Adrenal gland (tissue), 12 donors: Measurements from ENCODE around the gene RPS6KL1. TPM values are rescaled to one million over a fixed set of nuclear protein-coding genes. Genes with fewer than 3 reads are reported as not detected.

Source experiments
- DNase-seq, 7 donors: peaks; one replicate each; pipeline ENCODE4 v3.0.0-alpha.2; 2019 to 2020
- H3K27ac ChIP-seq, 5 donors: fragments of 200-600 bp; sonication (generic) in 4 of 5; 1 replicate in 3 of 5; 2 replicates in 2 of 5; pipeline versions ENCODE4 v1.5.1 to v1.8.0; 2016 to 2020; ENCODE audit warnings: mild to moderate bottlenecking in 1 of 5
- H3K27me3 ChIP-seq: fragments of 200-600 bp; 2 replicates; pipeline ENCODE4 v1.8.0; 2021
- H3K36me3 ChIP-seq, 2 donors: fragments of 200-600 bp; replicated peaks in 1 of 2; 1 replicate in 1 of 2; 2 replicates in 1 of 2; pipeline versions ENCODE4 v1.5.1 to v1.8.0; 2018 to 2022
- H3K4me1 ChIP-seq, 2 donors: fragments of 200-600 bp; replicated peaks in 1 of 2; 1 replicate in 1 of 2; 2 replicates in 1 of 2; pipeline versions ENCODE4 v1.5.1 to v1.8.0; 2018 to 2021
- H3K4me3 ChIP-seq, 4 donors: fragments of 200-600 bp; sonication (generic) in 3 of 4; one replicate each; pipeline ENCODE4 v1.5.1; 2016 to 2018
- H3K9me3 ChIP-seq, 3 donors: fragments of 200-600 bp; sonication (generic) in 1 of 3; replicated peaks in 1 of 3; 1 replicate in 2 of 3; 2 replicates in 1 of 3; pipeline versions ENCODE4 v1.5.1 to v1.8.0; 2016 to 2021
- POLR2A ChIP-seq, 2 donors: fragments of 450-650 bp; IDR thresholded peaks; one replicate each; pipeline ENCODE4 v1.6.1; 2017; ENCODE audit warnings: antibody characterized with exemption in 2 of 2, mild to moderate bottlenecking in 2 of 2, moderate library complexity in 1 of 2
- WGBS, 4 donors: extraction: QIAGEN DNeasy Blood & Tissue Kit in 2 of 4; methylation state at CpG; one replicate each; pipeline versions ENCODE4 v1.1.5 to v1.1.7; 2013 to 2017; 5-methylcytosine and 5-hydroxymethylcytosine counted together
- intact Hi-C, 2 donors: fragments of 100-400 bp; cut with DNase I; formaldehyde crosslinking; loops; one replicate each; pipeline versions ENCODE4 v1.14.1 to v1.15.0; 2022 to 2023
- polyA plus RNA-seq, 3 donors: library from polyadenylated mRNA; stranded (reverse); fragments of 200-250 nt in 2 of 3; fragments of 350-450 nt in 1 of 3; fragmentation: Illumina TruSeq in 1 of 3; extraction: RNeasy Lipid Tissue Mini Kit (QIAGEN cat#74804) in 1 of 3; gene quantifications; one replicate each; pipeline ENCODE4 v1.2.3, GENCODE V29; 2013 to 2014
- total RNA-seq, 9 donors: library from RNA; depleted of rRNA in 4 of 9; stranded (reverse); fragments of >200 nt in 4 of 9; fragments of 120-200 nt in 1 of 9; fragmentation: NEBNext Ultra II Directional in 1 of 9; extraction: Animal tissue kit (Norgen Biotek cat#: 25700) in 1 of 9; gene quantifications; one replicate each; pipeline versions ENCODE4 v1.1.0 to v1.2.4, GENCODE V29; 2013 to 2023
- TF ChIP-seq, protein P1 (sequence below), 6 experiments: fragments of 450-650 bp in 4 of 6; fragments of 200-600 bp in 2 of 6; sonication (generic) in 1 of 6; IDR thresholded peaks; 1 replicate in 5 of 6; 2 replicates in 1 of 6; pipeline versions ENCODE4 v1.5.1 to v1.8.0; 2016 to 2021; ENCODE audit warnings: antibody characterized with exemption in 6 of 6, mild to moderate bottlenecking in 2 of 6, moderate library complexity in 1 of 6
- donor health status: healthy with polysubstance abuse.
- donor health status: Bipolar disorder and iron deficiency.
- donor health status: DM: yes; HTN: yes; CAD: no.
- donor health status: DM: no; HTN: no; CAD: no.
- donor health status: DM: no; HTN: no; CAD: no.
- donor health status: DM: yes; HTN: yes; CAD: no.

The RPS6KL1 gene
- total and polyA plus RNA-seq, 12 donors: 2.0 to 28.2 (median 5.3) TPM

DNA sequence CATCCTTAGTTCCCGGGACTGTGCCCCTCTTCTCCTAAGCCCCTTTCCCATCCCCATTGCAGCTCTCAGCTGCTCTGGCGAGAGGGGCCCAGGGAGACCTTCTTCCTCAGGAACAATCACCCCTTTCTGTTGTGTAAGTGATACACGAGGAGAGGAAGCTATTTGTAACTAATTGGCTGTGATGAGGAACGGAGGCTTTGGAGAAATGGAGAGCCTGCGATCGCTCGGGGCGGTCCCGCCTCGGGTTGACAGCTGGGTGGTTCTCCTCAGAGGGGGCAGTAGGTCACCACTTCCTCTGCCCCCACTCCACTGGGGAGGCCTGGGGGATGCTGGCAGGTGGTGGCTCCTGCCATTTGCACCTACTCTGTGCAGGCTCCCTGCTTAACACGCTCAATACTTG is 39.0 kb upstream of the RPS6KL1 start:
- TF ChIP-seq POLR2A (IDR thresholded peaks at IDR 0.05): no peak
- TF ChIP-seq, protein P1, sequence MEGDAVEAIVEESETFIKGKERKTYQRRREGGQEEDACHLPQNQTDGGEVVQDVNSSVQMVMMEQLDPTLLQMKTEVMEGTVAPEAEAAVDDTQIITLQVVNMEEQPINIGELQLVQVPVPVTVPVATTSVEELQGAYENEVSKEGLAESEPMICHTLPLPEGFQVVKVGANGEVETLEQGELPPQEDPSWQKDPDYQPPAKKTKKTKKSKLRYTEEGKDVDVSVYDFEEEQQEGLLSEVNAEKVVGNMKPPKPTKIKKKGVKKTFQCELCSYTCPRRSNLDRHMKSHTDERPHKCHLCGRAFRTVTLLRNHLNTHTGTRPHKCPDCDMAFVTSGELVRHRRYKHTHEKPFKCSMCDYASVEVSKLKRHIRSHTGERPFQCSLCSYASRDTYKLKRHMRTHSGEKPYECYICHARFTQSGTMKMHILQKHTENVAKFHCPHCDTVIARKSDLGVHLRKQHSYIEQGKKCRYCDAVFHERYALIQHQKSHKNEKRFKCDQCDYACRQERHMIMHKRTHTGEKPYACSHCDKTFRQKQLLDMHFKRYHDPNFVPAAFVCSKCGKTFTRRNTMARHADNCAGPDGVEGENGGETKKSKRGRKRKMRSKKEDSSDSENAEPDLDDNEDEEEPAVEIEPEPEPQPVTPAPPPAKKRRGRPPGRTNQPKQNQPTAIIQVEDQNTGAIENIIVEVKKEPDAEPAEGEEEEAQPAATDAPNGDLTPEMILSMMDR (IDR thresholded peaks at IDR 0.05): no peak
- Histone ChIP-seq H3K9me3 (no peaks in the 10 kb centered on the region), H3K27ac (no peak overlapping the region), H3K4me3 (no peak overlapping the region), H3K36me3 (no peaks in the 10 kb centered on the region), H3K27me3 (no peaks in the 10 kb centered on the region), H3K4me1 (peaks cover 0 to 4% of the 10 kb centered on the region in 2 donors)
- WGBS, 4 donors: 70 to 83% (median 72%) methylated on average over 9 to 11 of the region's 11 CpGs
- no peak for DNase-seq
- intact Hi-C loops: no loop called here

DNA sequence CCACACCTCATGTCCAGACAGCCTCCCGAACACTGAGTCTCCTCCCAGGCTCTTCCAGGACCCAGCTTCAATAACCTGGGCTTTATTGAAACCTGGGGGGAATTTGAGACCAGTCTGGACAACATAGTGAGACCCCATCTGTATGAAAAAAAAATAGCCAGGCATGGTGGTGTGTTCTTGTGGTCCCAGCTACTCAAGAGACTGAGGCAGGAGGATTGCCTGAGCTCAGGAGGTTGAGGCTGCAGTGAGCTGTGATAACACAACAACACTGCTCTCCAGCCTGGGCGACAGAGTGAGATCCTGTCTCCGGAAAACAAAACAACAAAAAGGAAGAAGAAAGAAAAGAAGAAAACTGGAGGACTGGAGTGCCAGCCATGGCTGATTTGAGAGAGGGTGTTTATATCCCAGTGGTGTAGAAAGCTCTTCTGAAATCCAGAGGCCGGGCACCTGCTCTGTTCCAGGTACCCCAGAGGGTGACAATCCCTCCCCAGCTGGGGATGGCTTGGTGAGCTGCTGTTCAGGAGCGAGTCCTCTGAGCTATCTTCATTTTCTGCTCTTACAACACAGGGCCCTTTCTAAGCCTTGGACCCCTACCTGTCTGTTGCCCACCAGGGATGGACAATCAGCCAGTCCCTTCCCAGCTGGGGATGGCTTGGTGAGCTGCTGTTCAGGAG is 38.3 kb upstream of the RPS6KL1 start:
- Histone ChIP-seq H3K9me3 (no peaks in the 10 kb centered on the region), H3K27me3 (no peaks in the 10 kb centered on the region), H3K4me1 (peaks cover 0 to 4% of the 10 kb centered on the region in 2 donors), H3K36me3 (no peaks in the 10 kb centered on the region), H3K27ac (peak overlapping the region in 1 of 5 donors; percentile 44), H3K4me3 (no peak overlapping the region)
- 70 to 88% (median 78%) methylated on average over 4 to 5 of the region's 5 CpGs for WGBS, 4 donors
- DNase-seq: no peak
- intact Hi-C loops: no loop called here
- no peak for TF ChIP-seq POLR2A (IDR thresholded peaks at IDR 0.05)
- TF ChIP-seq, protein P1 (IDR thresholded peaks at IDR 0.05): no peak

DNA sequence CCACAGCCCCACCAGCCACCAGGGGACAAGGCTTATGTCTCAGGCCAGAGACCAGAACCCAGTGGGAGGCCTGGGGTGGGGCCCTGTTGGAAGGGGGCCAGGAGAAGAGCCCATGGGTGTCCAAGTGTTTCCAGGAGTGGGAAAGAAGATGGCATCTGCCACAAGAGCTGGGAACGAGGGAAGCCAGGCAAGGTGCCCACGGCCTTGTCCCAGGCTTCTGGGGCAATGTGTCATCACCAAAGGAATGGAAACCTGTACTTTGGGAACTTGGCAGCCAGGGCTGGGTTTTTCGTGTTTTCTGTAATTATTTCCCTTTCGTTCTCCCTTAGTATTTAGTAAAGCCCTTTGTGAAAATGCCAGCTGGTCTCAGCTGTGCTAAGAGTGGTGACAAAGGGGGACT is 37.7 kb upstream of the RPS6KL1 start:
- Histone ChIP-seq H3K4me1 (peaks cover 0 to 5% of the 10 kb centered on the region in 2 donors), H3K36me3 (no peaks in the 10 kb centered on the region), H3K27me3 (no peaks in the 10 kb centered on the region), H3K9me3 (no peaks in the 10 kb centered on the region), H3K4me3 (no peak overlapping the region), H3K27ac (peak overlapping the region in 1 of 5 donors; percentile 44)
- 41 to 66% (median 52%) methylated on average over 4 of the region's 4 CpGs for WGBS, 4 donors
- intact Hi-C loops: no loop called here
- TF ChIP-seq POLR2A (IDR thresholded peaks at IDR 0.05): no peak
- TF ChIP-seq, protein P1 (IDR thresholded peaks at IDR 0.05): no peak
- DNase-seq: peak; percentile 68 to 82 (median 81)

DNA sequence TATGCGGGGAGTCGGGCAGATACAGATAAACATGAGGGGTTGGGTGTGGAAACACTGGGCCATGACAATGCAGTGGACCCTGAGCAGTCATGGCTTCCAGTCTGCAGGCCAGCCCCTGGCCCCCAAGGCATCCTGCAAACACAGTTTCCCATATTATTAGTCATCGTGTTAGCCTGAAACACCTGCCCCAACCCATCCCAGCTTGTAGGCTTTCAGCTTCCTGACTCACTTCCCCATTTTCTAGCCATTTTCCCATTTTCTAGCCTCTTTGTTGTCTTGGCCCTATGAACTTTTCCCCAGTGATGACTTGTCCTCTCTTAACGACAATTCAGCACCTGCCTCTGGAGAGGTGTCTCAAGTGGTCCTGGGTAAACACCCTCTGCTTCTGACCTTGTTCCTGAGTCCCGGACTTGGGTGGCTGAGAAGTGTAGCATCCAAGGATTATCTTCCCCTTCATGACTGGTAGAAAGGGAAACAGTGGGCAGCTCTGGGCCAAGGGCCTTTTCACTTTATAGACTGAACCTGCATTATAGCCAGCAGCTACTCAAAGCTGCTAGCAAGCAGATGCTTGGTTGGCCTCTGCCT is 36.6 kb upstream of the RPS6KL1 start:
- intact Hi-C loops: no loop called here

More for the DNA sequence above, 36.6 kb upstream of the RPS6KL1 start:
- Histone ChIP-seq H3K9me3 (no peaks in the 10 kb centered on the region), H3K36me3 (no peaks in the 10 kb centered on the region), H3K27me3 (no peaks in the 10 kb centered on the region), H3K4me3 (no peak overlapping the region), H3K27ac (no peak overlapping the region), H3K4me1 (peaks cover 0 to 15% of the 10 kb centered on the region in 2 donors)
- TF ChIP-seq, protein P1 (IDR thresholded peaks at IDR 0.05): no peak
- TF ChIP-seq POLR2A (IDR thresholded peaks at IDR 0.05): no peak
- WGBS, 4 donors: 89 to 93% (median 90%) methylated on average over 5 of the region's 5 CpGs
- DNase-seq: no peak
